Stimulated activated CD4-positive, alpha-beta T cell treated with anti-CD3 and anti-CD28 coated beads, Interleukin-15, amount 100 ng/mL, for 48 hours (primary cell): Measurements from ENCODE around the gene GTF2A1L.
"Not testable (repeated sequence)": the region's sequence is repeated elsewhere in the genome, so short reads cannot be mapped to it uniquely, and the experiment has no call there.

Experiments used
- DNase-seq, 2 donors: peaks; one replicate each; pipeline ENCODE4 v3.0.0-alpha.2; 2020; ENCODE audit warnings: low read depth in 2 of 2

GTF2A1L gene, protein sequence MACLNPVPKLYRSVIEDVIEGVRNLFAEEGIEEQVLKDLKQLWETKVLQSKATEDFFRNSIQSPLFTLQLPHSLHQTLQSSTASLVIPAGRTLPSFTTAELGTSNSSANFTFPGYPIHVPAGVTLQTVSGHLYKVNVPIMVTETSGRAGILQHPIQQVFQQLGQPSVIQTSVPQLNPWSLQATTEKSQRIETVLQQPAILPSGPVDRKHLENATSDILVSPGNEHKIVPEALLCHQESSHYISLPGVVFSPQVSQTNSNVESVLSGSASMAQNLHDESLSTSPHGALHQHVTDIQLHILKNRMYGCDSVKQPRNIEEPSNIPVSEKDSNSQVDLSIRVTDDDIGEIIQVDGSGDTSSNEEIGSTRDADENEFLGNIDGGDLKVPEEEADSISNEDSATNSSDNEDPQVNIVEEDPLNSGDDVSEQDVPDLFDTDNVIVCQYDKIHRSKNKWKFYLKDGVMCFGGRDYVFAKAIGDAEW

DNA sequence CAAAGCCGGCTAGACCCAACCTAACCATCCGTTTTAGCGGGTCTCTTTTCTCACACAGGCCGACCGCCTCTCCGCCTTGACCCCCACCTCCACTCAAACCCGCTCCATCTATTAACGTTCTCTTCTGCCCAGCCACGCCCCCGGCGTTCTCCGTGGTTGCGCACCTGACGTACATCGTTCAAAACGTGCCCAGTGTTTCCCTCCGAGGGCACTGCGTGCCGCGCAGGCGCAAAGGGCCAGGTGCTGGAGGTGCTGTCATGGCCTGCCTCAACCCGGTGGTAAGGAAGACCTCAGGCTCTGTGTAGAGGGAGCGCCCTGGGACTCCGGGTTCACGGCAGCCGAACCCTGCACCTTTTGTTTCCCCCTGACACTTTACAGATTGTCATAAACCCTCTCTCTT is at the start of gene GTF2A1L:
TSS of gene GTF2A1L (plus strand) at position 239 of the 400 bp plus-strand sequence. CDS start at position 258, 19 bp downstream.
- no peak for DNase-seq

- DNase-seq, result no peak
These were observed 49.1 kb upstream of the GTF2A1L start for GRCh38 chr2:48568547-48568946.

DNA sequence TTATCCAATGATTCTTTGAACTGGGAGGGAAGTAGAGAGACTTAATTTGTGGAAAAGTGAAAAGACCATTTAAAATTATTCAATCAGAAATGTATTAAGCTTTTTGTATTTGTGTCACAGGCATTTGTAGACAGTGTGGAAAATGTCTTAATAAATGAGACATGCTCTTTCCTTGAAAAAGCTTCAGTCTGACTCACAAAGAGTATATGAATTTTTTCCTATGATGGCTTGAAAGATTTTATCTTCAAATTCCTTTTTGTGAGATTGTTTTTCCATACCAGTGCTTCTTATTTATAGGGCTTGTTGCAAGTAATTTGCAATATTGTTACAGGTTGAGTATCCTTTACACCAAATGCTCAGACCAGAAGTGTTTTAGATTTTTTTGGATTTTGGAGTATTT is 48.2 kb upstream of the GTF2A1L start:
- no peak for DNase-seq

DNA sequence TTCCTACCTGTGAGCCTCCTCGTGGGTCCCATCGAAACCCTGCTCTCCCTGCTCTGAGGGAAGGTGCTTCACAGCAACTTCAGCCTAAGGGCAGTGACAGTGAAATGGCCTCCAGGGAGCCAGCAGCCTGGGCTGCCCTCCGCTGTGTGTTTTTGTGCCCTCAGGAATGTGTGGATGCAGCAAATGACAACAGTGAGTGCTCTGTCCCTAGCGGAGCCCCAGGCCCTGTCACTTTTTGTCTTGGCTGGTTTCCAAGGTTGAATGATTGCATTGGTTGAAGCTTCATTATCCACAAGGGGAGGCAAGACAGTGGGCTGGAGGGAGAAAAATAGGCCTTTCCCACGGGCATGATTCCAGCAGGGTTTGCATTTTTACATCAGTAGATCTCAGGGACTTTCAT is 44.8 kb upstream of the GTF2A1L start:
- no peak for DNase-seq

DNA sequence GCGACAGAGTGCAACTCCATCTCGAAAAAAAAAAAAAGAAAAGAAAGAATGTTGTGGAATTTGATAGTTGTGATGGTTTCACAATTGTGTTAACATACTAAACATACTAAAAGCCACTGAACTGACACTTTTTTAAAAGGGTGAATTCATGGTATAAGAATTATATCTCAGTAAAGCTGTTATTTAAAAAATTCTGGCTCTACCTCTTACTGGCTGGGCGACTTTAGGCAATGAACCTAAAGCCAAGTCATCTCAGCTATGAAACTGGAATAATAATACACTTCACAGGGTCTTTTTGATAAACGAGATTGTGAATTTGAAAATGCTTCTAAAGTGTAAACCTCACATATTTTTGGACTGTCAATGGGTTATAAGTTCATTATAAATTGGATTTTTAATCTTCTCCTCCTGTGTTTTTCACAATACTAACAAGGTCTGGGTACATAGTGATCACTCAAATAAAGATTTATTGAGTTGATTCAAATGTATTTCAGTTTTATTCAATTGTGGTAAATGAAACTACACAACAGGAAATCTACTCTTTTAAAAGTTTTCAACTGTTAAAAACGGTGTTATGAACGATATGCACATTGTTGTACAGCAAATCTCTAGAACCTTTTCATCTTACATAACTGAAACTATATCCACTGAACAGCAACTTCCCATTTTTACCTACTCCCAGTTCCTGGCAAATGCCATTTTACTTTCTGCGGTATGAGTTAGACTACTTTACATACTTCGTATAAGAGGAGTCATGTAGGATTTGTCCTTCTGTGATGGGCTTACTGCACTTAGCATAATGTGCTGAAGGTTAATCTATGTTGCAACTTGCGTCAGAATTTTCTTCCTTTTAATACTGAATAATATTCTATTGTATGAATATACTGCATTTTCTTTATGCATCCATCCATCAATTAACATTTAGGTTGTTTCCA is 43.0 kb upstream of the GTF2A1L start:
- DNase-seq, result no peak

DNA sequence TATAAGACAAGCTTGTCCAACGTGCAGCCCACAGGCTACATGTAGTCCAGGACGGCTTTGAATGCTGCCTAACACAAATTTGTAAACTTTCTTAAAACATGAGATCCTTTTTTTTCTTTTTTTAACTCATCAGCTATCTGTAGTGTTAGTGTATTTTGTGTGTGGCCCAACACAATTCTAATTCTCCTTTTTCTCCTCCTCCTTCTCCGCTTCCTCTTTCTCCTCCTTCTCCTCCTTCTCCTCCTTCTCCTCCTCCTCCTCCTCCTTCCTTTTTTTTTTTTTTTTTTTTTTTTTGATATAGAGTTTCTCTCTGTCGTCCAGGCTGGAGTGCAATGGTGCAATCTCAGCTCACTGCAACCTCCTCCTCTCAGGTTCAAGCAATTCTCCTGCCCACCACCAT is 39.3 kb upstream of the GTF2A1L start:
- no peak for DNase-seq

GRCh38 chr2:48583961-48584360 is 33.7 kb upstream of the GTF2A1L start:
- DNase-seq, result no peak

DNA sequence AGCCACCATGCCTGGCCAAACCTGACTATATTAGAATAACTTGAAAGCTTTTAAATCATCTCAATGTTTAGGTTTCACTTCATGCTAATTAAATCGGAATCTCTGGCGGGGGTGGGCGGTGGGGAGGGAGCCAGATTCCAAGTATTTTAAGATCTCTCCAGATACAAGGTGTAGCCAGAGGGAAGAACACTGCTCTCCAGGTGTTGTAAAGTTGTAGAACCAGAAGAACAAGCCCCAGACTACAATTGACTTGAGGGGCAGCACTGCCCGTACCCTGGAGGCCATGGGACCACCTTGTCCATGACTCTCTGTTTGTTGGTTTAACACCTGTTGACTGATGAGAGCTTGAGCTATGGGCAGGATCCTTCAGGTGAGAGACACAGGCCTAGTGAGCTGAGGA is 33.1 kb upstream of the GTF2A1L start:
- no peak for DNase-seq

- DNase-seq, result no peak
These were observed 31.2 kb upstream of the GTF2A1L start for GRCh38 chr2:48586433-48586832.

GRCh38 chr2:48587560-48587959 is 30.1 kb upstream of the GTF2A1L start:
- no peak for DNase-seq

GRCh38 chr2:48587961-48588360 is 29.7 kb upstream of the GTF2A1L start:
- DNase-seq, result no peak

GRCh38 chr2:48588745-48589144 is 28.9 kb upstream of the GTF2A1L start:
- no peak for DNase-seq

DNA sequence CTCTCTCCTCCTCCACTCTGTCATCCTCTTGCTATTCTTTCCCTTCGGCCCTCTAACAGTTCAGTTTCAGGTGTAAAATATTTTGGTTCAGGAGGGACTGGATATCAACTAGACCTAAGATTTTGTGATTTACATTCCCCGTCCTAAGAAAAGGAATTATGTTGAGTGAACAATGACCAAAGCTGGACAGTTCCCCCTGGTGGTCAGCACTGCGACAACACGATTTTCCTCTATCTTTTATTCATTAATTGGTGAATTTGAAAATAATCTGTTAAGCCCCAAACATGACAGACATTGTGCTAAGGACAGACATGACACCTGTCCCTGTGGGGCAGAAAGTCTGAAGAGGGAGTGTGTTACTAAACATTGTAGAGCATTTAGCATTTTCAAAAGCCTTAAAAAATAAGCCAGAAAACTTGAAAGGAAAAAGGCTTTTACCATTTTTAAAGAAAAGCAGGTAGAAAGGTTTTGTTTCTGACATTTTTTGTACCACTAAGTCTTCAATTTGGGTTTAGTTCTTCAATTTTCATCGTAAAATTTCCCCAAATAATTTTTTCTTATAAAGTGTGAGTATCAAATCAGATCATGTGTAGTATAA is 28.4 kb upstream of the GTF2A1L start:
- no peak for DNase-seq

DNA sequence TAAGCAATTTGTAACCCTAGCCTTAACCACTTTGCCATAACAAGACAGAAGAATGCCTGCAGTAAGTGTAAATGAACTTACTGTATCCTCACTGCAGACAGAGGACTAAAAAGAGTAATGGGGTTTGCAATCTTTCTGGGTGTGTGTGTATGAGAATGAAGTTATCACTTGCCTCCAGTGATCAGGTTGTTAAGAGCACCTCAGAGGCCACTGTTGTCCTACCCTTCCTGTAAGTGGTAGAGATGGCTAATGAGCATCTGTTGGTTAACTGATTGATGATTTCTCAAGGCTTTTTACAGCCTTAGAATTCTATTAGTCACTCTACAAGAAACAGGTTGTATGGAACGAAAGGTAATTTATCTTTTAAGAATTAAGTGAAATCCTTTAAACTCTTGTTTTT is 27.6 kb upstream of the GTF2A1L start:
- no peak for DNase-seq

GRCh38 chr2:48592067-48592466 is 25.6 kb upstream of the GTF2A1L start:
- DNase-seq, result no peak

- DNase-seq, result not testable (repeated sequence)
These were observed 20.9 kb upstream of the GTF2A1L start for GRCh38 chr2:48596751-48597150.

- no peak for DNase-seq
These were observed 20.2 kb upstream of the GTF2A1L start for GRCh38 chr2:48597492-48597891.

DNA sequence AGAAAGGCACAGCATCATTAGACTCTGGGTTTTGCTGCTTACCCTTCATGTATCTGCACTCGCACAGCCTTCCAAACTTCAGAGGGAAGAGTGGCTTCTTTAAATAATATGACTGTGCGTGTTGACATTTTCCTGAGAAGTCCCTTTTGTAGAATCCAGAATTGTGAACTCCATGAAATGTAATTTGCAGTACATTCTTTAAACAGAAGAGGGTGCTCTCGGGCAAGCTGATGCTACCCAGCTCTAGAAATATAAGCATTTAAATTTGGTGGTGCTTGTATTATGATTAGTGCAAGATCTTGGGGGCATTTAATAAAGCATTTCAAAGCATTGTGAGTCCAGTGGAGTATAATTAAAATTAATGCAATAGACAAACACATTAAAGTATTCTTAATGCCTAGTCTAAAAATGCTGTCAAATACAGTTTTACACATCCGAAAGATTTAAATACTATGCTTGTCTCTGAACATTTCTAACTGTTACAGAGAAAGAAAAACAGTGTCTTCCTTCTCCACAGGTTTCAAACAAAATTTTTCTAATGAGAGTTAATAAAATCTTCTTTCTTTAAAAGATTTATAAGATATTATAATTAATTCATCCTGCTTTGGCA is 17.3 kb upstream of the GTF2A1L start:
- no peak for DNase-seq

DNA sequence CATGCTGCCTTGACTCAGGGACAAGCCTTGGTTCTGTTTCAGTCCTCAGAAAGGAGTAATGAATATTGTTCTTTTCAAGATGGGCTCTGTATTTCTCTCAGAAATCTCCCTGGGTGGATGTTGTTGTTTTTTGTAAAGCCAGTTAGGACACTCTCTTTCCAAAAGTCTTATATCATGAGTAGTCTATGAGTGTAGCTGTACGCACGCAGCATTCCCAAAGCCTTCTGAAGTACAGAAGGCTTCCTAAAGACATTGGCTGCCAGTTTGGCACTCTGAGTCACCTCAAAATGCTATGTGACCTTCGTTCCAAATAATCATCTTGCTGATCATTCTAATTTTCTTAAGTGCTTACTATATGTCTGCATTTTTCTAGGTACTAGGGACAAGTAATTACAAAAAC is 16.7 kb upstream of the GTF2A1L start:
- DNase-seq, result no peak

GRCh38 chr2:48601349-48601748 is 16.3 kb upstream of the GTF2A1L start:
- DNase-seq, result no peak

DNA sequence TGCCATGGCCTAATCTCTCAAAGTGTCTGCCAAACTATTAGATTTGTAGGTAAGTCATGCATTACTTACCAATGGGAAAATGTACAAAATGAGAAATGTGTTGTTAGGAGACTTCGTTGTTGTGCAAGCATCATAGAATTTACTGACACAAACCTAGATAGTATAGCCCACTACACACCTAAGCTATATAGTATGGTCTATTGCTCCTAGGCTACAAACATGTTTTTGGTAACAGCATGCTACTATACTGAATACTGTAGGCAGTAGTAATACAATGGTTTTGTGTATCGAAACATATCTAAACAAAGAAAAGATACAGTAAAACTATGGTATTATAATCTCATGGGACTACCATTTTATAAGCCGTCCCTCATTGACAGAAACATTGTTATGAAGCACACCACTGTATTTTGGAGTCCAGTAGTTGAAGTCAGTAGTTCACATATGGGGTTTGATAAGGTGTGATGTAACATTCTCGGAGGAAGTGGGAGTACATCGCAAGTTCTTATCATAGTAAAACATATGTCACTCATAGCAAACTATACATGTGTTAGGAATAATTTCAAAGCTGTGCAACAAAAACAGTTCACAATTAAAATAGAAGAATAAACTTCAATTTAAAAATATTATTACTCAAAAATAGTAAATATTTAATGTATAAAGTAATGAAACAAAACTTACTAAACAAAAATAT is 12.0 kb upstream of the GTF2A1L start:
- DNase-seq, result no peak
